ENCODE results near the gene NOTCH1. TPM values are rescaled to one million over a fixed set of nuclear protein-coding genes. Genes with fewer than 3 reads are reported as not detected.

The NOTCH1 gene
- total and polyA plus RNA-seq, 2 of the 13 experiments (the other 11 are each of a cell fraction or from before 2014, with no cell fraction given), result 0.09 to 0.35 TPM

DNA sequence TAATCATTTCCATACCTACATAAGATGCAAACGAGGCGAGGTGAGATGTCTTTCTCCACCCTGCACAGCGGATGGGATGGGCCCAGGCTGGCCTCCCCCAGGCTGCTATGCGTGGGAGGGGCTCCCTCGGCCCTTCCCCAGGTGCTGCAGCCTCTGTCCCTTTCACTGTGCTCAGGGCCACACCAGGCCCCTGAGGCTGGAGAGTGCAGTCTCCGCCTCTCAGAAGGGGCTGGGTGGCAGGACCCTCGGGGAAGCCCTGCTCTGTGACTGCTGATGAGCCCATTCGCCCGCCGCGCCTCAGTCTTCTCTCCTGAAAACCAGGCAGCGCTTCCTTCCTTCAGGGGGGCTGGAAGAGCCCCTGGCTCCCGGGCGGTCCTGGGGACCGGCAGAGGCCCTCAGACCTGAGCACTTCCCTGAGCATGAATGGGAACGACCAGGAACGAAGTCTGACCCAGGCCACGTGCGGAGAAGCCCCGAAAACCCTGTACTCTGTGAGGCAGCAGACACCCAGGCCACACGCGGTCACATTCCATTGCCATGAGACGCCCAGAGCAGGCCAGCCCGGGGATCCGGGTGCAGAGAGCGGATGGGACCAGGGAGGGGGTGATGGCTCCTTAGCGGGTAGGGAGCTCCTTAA lies 21.9 kb upstream of the NOTCH1 start (continued):
- TF ChIP-seq, protein P1, sequence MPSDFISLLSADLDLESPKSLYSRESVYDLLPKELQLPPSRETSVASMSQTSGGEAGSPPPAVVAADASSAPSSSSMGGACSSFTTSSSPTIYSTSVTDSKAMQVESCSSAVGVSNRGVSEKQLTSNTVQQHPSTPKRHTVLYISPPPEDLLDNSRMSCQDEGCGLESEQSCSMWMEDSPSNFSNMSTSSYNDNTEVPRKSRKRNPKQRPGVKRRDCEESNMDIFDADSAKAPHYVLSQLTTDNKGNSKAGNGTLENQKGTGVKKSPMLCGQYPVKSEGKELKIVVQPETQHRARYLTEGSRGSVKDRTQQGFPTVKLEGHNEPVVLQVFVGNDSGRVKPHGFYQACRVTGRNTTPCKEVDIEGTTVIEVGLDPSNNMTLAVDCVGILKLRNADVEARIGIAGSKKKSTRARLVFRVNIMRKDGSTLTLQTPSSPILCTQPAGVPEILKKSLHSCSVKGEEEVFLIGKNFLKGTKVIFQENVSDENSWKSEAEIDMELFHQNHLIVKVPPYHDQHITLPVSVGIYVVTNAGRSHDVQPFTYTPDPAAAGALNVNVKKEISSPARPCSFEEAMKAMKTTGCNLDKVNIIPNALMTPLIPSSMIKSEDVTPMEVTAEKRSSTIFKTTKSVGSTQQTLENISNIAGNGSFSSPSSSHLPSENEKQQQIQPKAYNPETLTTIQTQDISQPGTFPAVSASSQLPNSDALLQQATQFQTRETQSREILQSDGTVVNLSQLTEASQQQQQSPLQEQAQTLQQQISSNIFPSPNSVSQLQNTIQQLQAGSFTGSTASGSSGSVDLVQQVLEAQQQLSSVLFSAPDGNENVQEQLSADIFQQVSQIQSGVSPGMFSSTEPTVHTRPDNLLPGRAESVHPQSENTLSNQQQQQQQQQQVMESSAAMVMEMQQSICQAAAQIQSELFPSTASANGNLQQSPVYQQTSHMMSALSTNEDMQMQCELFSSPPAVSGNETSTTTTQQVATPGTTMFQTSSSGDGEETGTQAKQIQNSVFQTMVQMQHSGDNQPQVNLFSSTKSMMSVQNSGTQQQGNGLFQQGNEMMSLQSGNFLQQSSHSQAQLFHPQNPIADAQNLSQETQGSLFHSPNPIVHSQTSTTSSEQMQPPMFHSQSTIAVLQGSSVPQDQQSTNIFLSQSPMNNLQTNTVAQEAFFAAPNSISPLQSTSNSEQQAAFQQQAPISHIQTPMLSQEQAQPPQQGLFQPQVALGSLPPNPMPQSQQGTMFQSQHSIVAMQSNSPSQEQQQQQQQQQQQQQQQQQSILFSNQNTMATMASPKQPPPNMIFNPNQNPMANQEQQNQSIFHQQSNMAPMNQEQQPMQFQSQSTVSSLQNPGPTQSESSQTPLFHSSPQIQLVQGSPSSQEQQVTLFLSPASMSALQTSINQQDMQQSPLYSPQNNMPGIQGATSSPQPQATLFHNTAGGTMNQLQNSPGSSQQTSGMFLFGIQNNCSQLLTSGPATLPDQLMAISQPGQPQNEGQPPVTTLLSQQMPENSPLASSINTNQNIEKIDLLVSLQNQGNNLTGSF (CRISPR knock-in tag; IDR thresholded peaks at IDR 0.05), result no peak
- TF ChIP-seq ZSCAN12 (CRISPR knock-in tag; IDR thresholded peaks at IDR 0.05), result peak; percentile 93
- no peak for TF ChIP-seq NCOR1 (IDR thresholded peaks at IDR 0.05; ENCODE audit: borderline replicate concordance, low read length)
- TF ChIP-seq ZNF816 (CRISPR knock-in tag; IDR thresholded peaks at IDR 0.05; ENCODE audit: borderline replicate concordance), result no peak
- TF ChIP-seq, protein P2, sequence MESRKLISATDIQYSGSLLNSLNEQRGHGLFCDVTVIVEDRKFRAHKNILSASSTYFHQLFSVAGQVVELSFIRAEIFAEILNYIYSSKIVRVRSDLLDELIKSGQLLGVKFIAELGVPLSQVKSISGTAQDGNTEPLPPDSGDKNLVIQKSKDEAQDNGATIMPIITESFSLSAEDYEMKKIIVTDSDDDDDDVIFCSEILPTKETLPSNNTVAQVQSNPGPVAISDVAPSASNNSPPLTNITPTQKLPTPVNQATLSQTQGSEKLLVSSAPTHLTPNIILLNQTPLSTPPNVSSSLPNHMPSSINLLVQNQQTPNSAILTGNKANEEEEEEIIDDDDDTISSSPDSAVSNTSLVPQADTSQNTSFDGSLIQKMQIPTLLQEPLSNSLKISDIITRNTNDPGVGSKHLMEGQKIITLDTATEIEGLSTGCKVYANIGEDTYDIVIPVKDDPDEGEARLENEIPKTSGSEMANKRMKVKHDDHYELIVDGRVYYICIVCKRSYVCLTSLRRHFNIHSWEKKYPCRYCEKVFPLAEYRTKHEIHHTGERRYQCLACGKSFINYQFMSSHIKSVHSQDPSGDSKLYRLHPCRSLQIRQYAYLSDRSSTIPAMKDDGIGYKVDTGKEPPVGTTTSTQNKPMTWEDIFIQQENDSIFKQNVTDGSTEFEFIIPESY (CRISPR knock-in tag; IDR thresholded peaks at IDR 0.05), result peak; percentile 57; the same call in 1 of the 2 replicates
- TF ChIP-seq SIN3A (IDR thresholded peaks at IDR 0.05; ENCODE audit: borderline replicate concordance, low read depth, low read length), result no peak
- TF ChIP-seq ZNF253 (CRISPR knock-in tag; IDR thresholded peaks at IDR 0.05; ENCODE audit: borderline replicate concordance), result peak; percentile 66; the same call in 1 of the 2 replicates
- no peak for TF ChIP-seq HOXA3 (CRISPR knock-in tag; IDR thresholded peaks at IDR 0.05)
- TF ChIP-seq PITX1 (CRISPR knock-in tag; IDR thresholded peaks at IDR 0.05), result 0 out of 2 replicates have a peak, but pooled peaks have one; percentile 37
- TF ChIP-seq NR0B2 (CRISPR knock-in tag; IDR thresholded peaks at IDR 0.05), result peak; percentile 75; the same call in 1 of the 2 replicates
- TF ChIP-seq, protein P3, sequence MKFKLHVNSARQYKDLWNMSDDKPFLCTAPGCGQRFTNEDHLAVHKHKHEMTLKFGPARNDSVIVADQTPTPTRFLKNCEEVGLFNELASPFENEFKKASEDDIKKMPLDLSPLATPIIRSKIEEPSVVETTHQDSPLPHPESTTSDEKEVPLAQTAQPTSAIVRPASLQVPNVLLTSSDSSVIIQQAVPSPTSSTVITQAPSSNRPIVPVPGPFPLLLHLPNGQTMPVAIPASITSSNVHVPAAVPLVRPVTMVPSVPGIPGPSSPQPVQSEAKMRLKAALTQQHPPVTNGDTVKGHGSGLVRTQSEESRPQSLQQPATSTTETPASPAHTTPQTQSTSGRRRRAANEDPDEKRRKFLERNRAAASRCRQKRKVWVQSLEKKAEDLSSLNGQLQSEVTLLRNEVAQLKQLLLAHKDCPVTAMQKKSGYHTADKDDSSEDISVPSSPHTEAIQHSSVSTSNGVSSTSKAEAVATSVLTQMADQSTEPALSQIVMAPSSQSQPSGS (CRISPR knock-in tag; IDR thresholded peaks at IDR 0.05), result 0 out of 2 replicates have a peak, but pooled peaks have one; percentile 30
- no peak for TF ChIP-seq TOPORS (CRISPR knock-in tag; IDR thresholded peaks at IDR 0.05)
- TF ChIP-seq, protein P4, sequence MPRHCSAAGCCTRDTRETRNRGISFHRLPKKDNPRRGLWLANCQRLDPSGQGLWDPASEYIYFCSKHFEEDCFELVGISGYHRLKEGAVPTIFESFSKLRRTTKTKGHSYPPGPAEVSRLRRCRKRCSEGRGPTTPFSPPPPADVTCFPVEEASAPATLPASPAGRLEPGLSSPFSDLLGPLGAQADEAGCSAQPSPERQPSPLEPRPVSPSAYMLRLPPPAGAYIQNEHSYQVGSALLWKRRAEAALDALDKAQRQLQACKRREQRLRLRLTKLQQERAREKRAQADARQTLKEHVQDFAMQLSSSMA (CRISPR knock-in tag; IDR thresholded peaks at IDR 0.05), result peak; percentile 63; the same call in 1 of the 2 replicates
- TF ChIP-seq CBX1 (IDR thresholded peaks at IDR 0.05; ENCODE audit: low read depth), result no peak
- 0 out of 2 replicates have a peak, but pooled peaks have one; percentile 67 for TF ChIP-seq ZNF891 (CRISPR knock-in tag; IDR thresholded peaks at IDR 0.05)
- no peak for TF ChIP-seq ZNF644 (CRISPR knock-in tag; IDR thresholded peaks at IDR 0.05; ENCODE audit: low read depth)
- TF ChIP-seq CBX5 (CRISPR knock-in tag; IDR thresholded peaks at IDR 0.05; ENCODE audit: borderline replicate concordance), result no peak
- 0 out of 2 replicates have a peak, but pooled peaks have one; percentile 33 for TF ChIP-seq KAT8 (CRISPR knock-in tag; IDR thresholded peaks at IDR 0.05)
